GM23338 (cell line): ENCODE results near the gene FIGN. TPM values are rescaled to one million over a fixed set of nuclear protein-coding genes. Genes with fewer than 3 reads are reported as not detected.

Experiments
- ATAC-seq: fragments of 200-7000 bp; cut with Tn5 transposase; 3 replicates; pipeline ENCODE4 v1.9.1; 2020
- DNase-seq: peaks from one replicate; pipeline ENCODE4 v3.0.0-alpha.2; 2015; ENCODE audit warnings: low spot score
- H2AFZ ChIP-seq: fragments of 200-600 bp; sonication (generic); 2 replicates; pipeline ENCODE4 v1.8.0; 2016; ENCODE audit warnings: antibody characterized with exemption, mild to moderate bottlenecking, moderate library complexity
- H3F3A ChIP-seq: fragments of 200-600 bp; sonication (generic); replicated peaks from 2 replicates; pipeline ENCODE4 v1.8.0; 2017; ENCODE audit warnings: antibody characterized with exemption, mixed run types, low read depth
- H3K27ac ChIP-seq: fragments of 200-600 bp; sonication (generic); 2 replicates; pipeline ENCODE4 v1.6.1; 2016; ENCODE audit warnings: low read depth
- H3K27me3 ChIP-seq: fragments of 200-600 bp; sonication (generic); 2 replicates; pipeline ENCODE4 v1.8.0; 2016; ENCODE audit warnings: mild to moderate bottlenecking, mixed run types, moderate library complexity; ENCODE audit not compliant: insufficient read depth
- H3K36me3 ChIP-seq: fragments of 200-600 bp; sonication (generic); 2 replicates; pipeline ENCODE4 v1.8.0; 2016; ENCODE audit warnings: mild to moderate bottlenecking; ENCODE audit not compliant: insufficient read depth
- H3K4me1 ChIP-seq: fragments of 200-600 bp; sonication (generic); 2 replicates; pipeline ENCODE4 v1.8.0; 2016; ENCODE audit warnings: mild to moderate bottlenecking, moderate library complexity; ENCODE audit not compliant: insufficient read depth
- H3K4me2 ChIP-seq: fragments of 200-600 bp; sonication (generic); 2 replicates; pipeline ENCODE4 v1.7.1; 2017; ENCODE audit warnings: mixed run types
- H3K4me3 ChIP-seq: fragments of 200-600 bp; sonication (generic); 2 replicates; pipeline ENCODE4 v1.6.1; 2016; ENCODE audit warnings: mixed run types
- H3K79me2 ChIP-seq: fragments of 200-600 bp; sonication (generic); replicated peaks from 2 replicates; pipeline ENCODE4 v1.8.0; 2017; ENCODE audit warnings: mild to moderate bottlenecking; ENCODE audit not compliant: insufficient read depth
- H3K9me2 ChIP-seq: fragments of 200-600 bp; sonication (generic); 2 replicates; pipeline ENCODE4 v1.8.0; 2017; ENCODE audit not compliant: insufficient read depth
- H4K20me1 ChIP-seq: fragments of 200-600 bp; sonication (generic); replicated peaks from 2 replicates; pipeline ENCODE4 v1.8.0; 2017; ENCODE audit warnings: mild to moderate bottlenecking; ENCODE audit not compliant: insufficient read depth
- H3K27ac Mint-ChIP-seq: 2 replicates; pipeline ENCODE4 v1.8.0; 2020; ENCODE audit warnings: inconsistent platforms, mild to moderate bottlenecking, moderate library complexity, mixed read lengths
- H3K27me3 Mint-ChIP-seq: 3 replicates; pipeline ENCODE4 v1.8.0; 2022; ENCODE audit warnings: low read depth, mild to moderate bottlenecking, moderate library complexity, mixed read lengths, inconsistent platforms; ENCODE audit not compliant: insufficient read depth, poor library complexity
- H3K36me3 Mint-ChIP-seq: 3 replicates; pipeline ENCODE4 v1.8.0; 2021; ENCODE audit warnings: low read depth, mild to moderate bottlenecking, inconsistent platforms, moderate library complexity, mixed read lengths
- H3K4me1 Mint-ChIP-seq: 3 replicates; pipeline ENCODE4 v1.8.0; 2020; ENCODE audit warnings: mild to moderate bottlenecking, inconsistent platforms, mixed read lengths
- H3K4me3 Mint-ChIP-seq: 3 replicates; pipeline ENCODE4 v1.8.0; 2021; ENCODE audit warnings: moderate library complexity, mild to moderate bottlenecking, inconsistent platforms, mixed read lengths
- H3K9me3 Mint-ChIP-seq: 3 replicates; pipeline ENCODE4 v1.8.0; 2020; ENCODE audit warnings: moderate library complexity, mild to moderate bottlenecking, inconsistent platforms, mixed read lengths
- EZH2phosphoT487 ChIP-seq: fragments of 200-600 bp; sonication (generic); IDR thresholded peaks from one replicate; pipeline ENCODE4 v1.8.1; 2018; ENCODE audit warnings: antibody characterized with exemption; ENCODE audit not compliant: unreplicated experiment
- JUNB ChIP-seq: IDR thresholded peaks from one replicate; pipeline ENCODE4 v1.6.1; 2016; ENCODE audit warnings: antibody characterized with exemption; ENCODE audit not compliant: unreplicated experiment
- NANOG ChIP-seq: IDR thresholded peaks from 2 replicates; pipeline ENCODE4 v1.6.1; 2016; ENCODE audit warnings: antibody characterized with exemption, borderline replicate concordance
- POLR2AphosphoS5 ChIP-seq: IDR thresholded peaks from 2 replicates; pipeline ENCODE4 v1.6.1; 2016; ENCODE audit warnings: antibody characterized with exemption, low read depth
- STAT1 ChIP-seq: IDR thresholded peaks from one replicate; pipeline ENCODE4 v1.6.1; 2016; ENCODE audit warnings: antibody characterized with exemption; ENCODE audit not compliant: unreplicated experiment
- ZNF331 ChIP-seq: fragments of 250-450 bp; sonication (Bioruptor Pico); IDR thresholded peaks from 2 replicates; pipeline ENCODE4 v1.5.0; 2020; ENCODE audit warnings: low read depth, mild to moderate bottlenecking, moderate library complexity
- polyA plus RNA-seq: library from polyadenylated mRNA; unstranded; fragments of >200 nt; fragmentation: Nextera tagmentation; extraction: Ambion mirVana; gene quantifications from 2 replicates; pipeline ENCODE4 v1.2.1, GENCODE V29; 2016
- total RNA-seq: library from RNA; depleted of rRNA; stranded (reverse); fragments of >200 nt; shearing (Covaris generic); gene quantifications from 2 replicates; pipeline ENCODE4 v1.2.3, GENCODE V29; 2014
- TF ChIP-seq, protein P1 (sequence below): IDR thresholded peaks from one replicate; pipeline ENCODE4 v1.6.1; 2018; ENCODE audit warnings: antibody characterized with exemption; ENCODE audit not compliant: unreplicated experiment

FIGN gene
- total and polyA plus RNA-seq, 2 experiments from 2014 or later, result 17.2 to 23.6 TPM

- TF ChIP-seq, protein P1, sequence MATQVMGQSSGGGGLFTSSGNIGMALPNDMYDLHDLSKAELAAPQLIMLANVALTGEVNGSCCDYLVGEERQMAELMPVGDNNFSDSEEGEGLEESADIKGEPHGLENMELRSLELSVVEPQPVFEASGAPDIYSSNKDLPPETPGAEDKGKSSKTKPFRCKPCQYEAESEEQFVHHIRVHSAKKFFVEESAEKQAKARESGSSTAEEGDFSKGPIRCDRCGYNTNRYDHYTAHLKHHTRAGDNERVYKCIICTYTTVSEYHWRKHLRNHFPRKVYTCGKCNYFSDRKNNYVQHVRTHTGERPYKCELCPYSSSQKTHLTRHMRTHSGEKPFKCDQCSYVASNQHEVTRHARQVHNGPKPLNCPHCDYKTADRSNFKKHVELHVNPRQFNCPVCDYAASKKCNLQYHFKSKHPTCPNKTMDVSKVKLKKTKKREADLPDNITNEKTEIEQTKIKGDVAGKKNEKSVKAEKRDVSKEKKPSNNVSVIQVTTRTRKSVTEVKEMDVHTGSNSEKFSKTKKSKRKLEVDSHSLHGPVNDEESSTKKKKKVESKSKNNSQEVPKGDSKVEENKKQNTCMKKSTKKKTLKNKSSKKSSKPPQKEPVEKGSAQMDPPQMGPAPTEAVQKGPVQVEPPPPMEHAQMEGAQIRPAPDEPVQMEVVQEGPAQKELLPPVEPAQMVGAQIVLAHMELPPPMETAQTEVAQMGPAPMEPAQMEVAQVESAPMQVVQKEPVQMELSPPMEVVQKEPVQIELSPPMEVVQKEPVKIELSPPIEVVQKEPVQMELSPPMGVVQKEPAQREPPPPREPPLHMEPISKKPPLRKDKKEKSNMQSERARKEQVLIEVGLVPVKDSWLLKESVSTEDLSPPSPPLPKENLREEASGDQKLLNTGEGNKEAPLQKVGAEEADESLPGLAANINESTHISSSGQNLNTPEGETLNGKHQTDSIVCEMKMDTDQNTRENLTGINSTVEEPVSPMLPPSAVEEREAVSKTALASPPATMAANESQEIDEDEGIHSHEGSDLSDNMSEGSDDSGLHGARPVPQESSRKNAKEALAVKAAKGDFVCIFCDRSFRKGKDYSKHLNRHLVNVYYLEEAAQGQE, result no peak
- no peak for TF ChIP-seq JUNB
Observed at GRCh38 chr2:163594497-163594896, 141.3 kb downstream of the FIGN start (continued).

DNA sequence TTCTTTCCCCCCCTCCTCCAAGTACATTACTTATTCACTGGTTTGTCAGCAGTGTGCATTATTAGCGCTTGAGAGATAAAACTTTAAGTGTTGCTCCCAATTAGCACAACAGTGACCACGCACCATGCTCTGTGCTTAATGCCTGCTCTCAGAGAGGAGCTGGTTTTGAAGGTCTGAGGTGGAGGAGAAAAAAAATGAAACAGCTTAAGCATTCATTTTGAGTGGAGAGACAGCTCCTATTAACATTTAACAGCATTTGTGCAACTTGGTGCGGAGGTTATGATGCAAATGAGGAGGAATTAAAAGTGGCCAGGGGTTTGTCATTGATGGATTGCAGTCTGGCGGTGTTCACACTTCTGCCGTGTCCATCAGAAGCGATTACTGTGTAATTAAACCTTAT lies 141.8 kb downstream of the FIGN start:
- Histone ChIP-seq H4K20me1 (no peaks in the 10 kb centered on the region), H3K36me3 (no peaks in the 10 kb centered on the region), H3K27ac (no peak overlapping the region), H3K4me2 (peak overlapping the region; percentile 19; the same call in 1 of the 2 replicates), H2AFZ (no peak overlapping the region), H3F3A (no peaks in the 10 kb centered on the region), H3K27me3 (no peaks in the 10 kb centered on the region), H3K4me1 (peaks cover 40% of the 10 kb centered on the region), H3K4me3 (no peak overlapping the region), H3K79me2 (no peaks in the 10 kb centered on the region), H3K9me2 (no peaks in the 10 kb centered on the region)
- Mint-ChIP-seq H3K9me3 (no peaks in the 10 kb centered on the region), H3K27me3 (no peaks in the 10 kb centered on the region), H3K36me3 (no peaks in the 10 kb centered on the region), H3K27ac (peak overlapping the region; percentile 10; the same call in 1 of the 2 replicates), H3K4me3 (0 out of 3 replicates have a peak overlapping the region, but pooled peaks have one; percentile 2), H3K4me1 (peaks cover 45% of the 10 kb centered on the region)
- ATAC-seq, result peak; percentile 60
- no peak for DNase-seq
- TF ChIP-seq STAT1, result no peak
- TF ChIP-seq POLR2AphosphoS5, result no peak
- no peak for TF ChIP-seq NANOG
- no peak for TF ChIP-seq EZH2phosphoT487
- no peak for TF ChIP-seq ZNF331 (CRISPR knock-in tag)
- TF ChIP-seq, protein P1, result no peak
